OCI-LY3 (cell line): ENCODE measurements around the gene MPZL1.

Source experiments
- EZH2phosphoT487 ChIP-seq: fragments of 200-600 bp; shearing (Covaris generic); IDR thresholded peaks from 2 replicates; pipeline ENCODE4 v1.6.1; 2018; ENCODE audit warnings: antibody characterized with exemption, mixed run types, low read depth
- TF ChIP-seq, protein P1 (sequence below): fragments of 200-600, 300-600 bp; sonication (generic); IDR thresholded peaks from 2 replicates; pipeline ENCODE4 v1.5.1; 2014; ENCODE audit warnings: antibody characterized with exemption, low read length, low read depth

DNA sequence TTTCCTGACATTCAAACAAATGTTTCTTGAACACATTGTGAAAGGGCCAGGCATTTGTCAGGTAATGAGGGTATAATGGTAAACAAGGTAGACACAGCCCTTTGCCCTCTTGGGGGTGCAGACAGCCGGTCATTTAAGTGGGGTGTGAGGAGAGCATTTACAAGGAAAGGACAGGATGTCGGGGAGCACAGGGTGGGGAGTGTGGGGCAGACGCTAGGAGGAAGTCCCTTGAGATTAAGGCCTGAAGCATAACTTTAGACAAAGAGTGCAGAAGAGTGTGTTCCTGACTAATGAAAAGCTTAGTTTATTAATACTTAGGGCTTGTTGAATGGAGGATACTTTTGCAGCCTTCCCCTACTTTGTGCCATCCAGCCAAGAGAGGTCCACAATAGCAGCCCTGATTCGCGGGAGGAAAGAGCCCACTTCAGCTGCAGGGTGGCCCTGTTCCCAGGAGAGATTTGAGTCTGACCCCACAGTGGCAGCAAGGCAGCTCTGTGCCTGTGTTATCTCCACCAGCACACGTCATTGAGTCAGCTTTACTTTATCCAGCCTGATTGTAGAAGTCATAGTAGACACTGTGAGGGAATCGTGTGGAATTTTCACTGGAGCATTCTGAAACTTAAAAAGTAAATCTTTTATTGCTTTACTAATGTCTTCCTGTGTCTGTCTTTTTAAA, 35.1 kb downstream of the MPZL1 start:
- TF ChIP-seq, protein P1, sequence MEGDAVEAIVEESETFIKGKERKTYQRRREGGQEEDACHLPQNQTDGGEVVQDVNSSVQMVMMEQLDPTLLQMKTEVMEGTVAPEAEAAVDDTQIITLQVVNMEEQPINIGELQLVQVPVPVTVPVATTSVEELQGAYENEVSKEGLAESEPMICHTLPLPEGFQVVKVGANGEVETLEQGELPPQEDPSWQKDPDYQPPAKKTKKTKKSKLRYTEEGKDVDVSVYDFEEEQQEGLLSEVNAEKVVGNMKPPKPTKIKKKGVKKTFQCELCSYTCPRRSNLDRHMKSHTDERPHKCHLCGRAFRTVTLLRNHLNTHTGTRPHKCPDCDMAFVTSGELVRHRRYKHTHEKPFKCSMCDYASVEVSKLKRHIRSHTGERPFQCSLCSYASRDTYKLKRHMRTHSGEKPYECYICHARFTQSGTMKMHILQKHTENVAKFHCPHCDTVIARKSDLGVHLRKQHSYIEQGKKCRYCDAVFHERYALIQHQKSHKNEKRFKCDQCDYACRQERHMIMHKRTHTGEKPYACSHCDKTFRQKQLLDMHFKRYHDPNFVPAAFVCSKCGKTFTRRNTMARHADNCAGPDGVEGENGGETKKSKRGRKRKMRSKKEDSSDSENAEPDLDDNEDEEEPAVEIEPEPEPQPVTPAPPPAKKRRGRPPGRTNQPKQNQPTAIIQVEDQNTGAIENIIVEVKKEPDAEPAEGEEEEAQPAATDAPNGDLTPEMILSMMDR: no peak
- no peak for TF ChIP-seq EZH2phosphoT487
